Neural cell (in vitro differentiated cells): ENCODE data around the gene ZSCAN5A. TPM values are rescaled to one million over a fixed set of nuclear protein-coding genes. Genes with fewer than 3 reads are reported as not detected.

Experiments used
- H2AFZ ChIP-seq: fragments of 200-600, 300-800 bp; sonication (generic), shearing (Covaris generic); 2 replicates; pipeline ENCODE4 v1.6.0; 2014; ENCODE audit warnings: low read depth, mild to moderate bottlenecking, antibody characterized with exemption, low read length, moderate library complexity
- H3F3A ChIP-seq: fragments of 200-600 bp; shearing (Covaris generic); 2 replicates; pipeline ENCODE4 v1.6.1; 2016; ENCODE audit warnings: mild to moderate bottlenecking, moderate library complexity, mixed read lengths, antibody characterized with exemption, low read length; ENCODE audit not compliant: insufficient read depth, poor library complexity, severe bottlenecking
- H3K27ac ChIP-seq: fragments of 200-600, 300-800 bp; sonication (generic), shearing (Covaris generic); 2 replicates; pipeline ENCODE4 v1.5.1; 2014; ENCODE audit warnings: mild to moderate bottlenecking, low read length, moderate library complexity
- H3K27me3 ChIP-seq: fragments of 300-800, 200-600 bp; sonication (generic), shearing (Covaris generic); 2 replicates; pipeline ENCODE4 v1.6.0; 2014; ENCODE audit warnings: mild to moderate bottlenecking, low read depth, low read length, moderate library complexity; ENCODE audit not compliant: insufficient read depth
- H3K36me3 ChIP-seq: fragments of 300-800, 200-600 bp; sonication (generic), shearing (Covaris generic); 2 replicates; pipeline ENCODE4 v1.5.1; 2014; ENCODE audit warnings: mild to moderate bottlenecking, antibody characterized with exemption, low read length, moderate library complexity; ENCODE audit not compliant: insufficient read depth
- H3K4me2 ChIP-seq: fragments of 300-800, 200-600 bp; sonication (generic), shearing (Covaris generic); 2 replicates; pipeline ENCODE4 v1.6.0; 2014; ENCODE audit warnings: mild to moderate bottlenecking, low read length
- H3K4me3 ChIP-seq: fragments of 300-800, 200-600 bp; sonication (generic), shearing (Covaris generic); 2 replicates; pipeline ENCODE4 v1.5.1; 2014; ENCODE audit warnings: mild to moderate bottlenecking, low read length, moderate library complexity
- H3K79me2 ChIP-seq: fragments of 200-600 bp; shearing (Covaris generic); replicated peaks from 2 replicates; pipeline ENCODE4 v1.6.0; 2014; ENCODE audit warnings: mild to moderate bottlenecking, low read length, moderate library complexity; ENCODE audit not compliant: insufficient read depth
- H3K9ac ChIP-seq: fragments of 300-800, 200-600 bp; sonication (generic), shearing (Covaris generic); 2 replicates; pipeline ENCODE4 v1.6.1; 2016; ENCODE audit warnings: mild to moderate bottlenecking, low read length, mixed read lengths
- H3K9me2 ChIP-seq: fragments of 200-600 bp; shearing (Covaris generic); 2 replicates; pipeline ENCODE4 v1.6.1; 2016; ENCODE audit warnings: mild to moderate bottlenecking, low read length, mixed read lengths; ENCODE audit not compliant: insufficient read depth
- H3K9me3 ChIP-seq: fragments of 200-600, 300-800 bp; sonication (generic), shearing (Covaris generic); 2 replicates; pipeline ENCODE4 v1.6.1; 2016; ENCODE audit warnings: mild to moderate bottlenecking, mixed run types, low read length, moderate library complexity, mixed read lengths
- H4K20me1 ChIP-seq: fragments of 200-600 bp; shearing (Covaris generic); 2 replicates; pipeline ENCODE4 v1.6.1; 2016; ENCODE audit warnings: mild to moderate bottlenecking, mixed run types; ENCODE audit not compliant: insufficient read depth
- CTCF ChIP-seq: fragments of 450-650 bp; IDR thresholded peaks from 2 replicates; pipeline ENCODE4 v1.5.1; 2014; ENCODE audit warnings: antibody characterized with exemption, mild to moderate bottlenecking, moderate library complexity; ENCODE audit not compliant: poor library complexity, severe bottlenecking
- EP300 ChIP-seq: fragments of 450-650 bp; conservative IDR thresholded peaks from 2 replicates; pipeline ENCODE4 v1.6.1; 2014; ENCODE audit warnings: antibody characterized with exemption, mild to moderate bottlenecking, moderate library complexity; ENCODE audit not compliant: poor library complexity, severe bottlenecking
- EZH2 ChIP-seq: fragments of 200-600, 300-800 bp; shearing (Covaris generic), sonication (generic); IDR thresholded peaks from 2 replicates; pipeline ENCODE4 v1.6.1; 2014; ENCODE audit warnings: antibody characterized with exemption, low read length, borderline replicate concordance, mild to moderate bottlenecking; ENCODE audit not compliant: insufficient read depth, poor library complexity, severe bottlenecking
- MXI1 ChIP-seq: fragments of 450-650 bp; conservative IDR thresholded peaks from 2 replicates; pipeline ENCODE4 v1.6.1; 2014; ENCODE audit warnings: antibody characterized with exemption, mild to moderate bottlenecking; ENCODE audit not compliant: poor library complexity, severe bottlenecking
- POLR2AphosphoS5 ChIP-seq: IDR thresholded peaks from 2 replicates; pipeline ENCODE4 v1.6.1; 2012
- RAD21 ChIP-seq: fragments of 450-650 bp; conservative IDR thresholded peaks from 2 replicates; pipeline ENCODE4 v1.6.1; 2014; ENCODE audit warnings: antibody characterized with exemption, mild to moderate bottlenecking, moderate library complexity
- REST ChIP-seq: IDR thresholded peaks from 2 replicates; pipeline ENCODE4 v1.6.1; 2012; ENCODE audit warnings: borderline replicate concordance
- SMC3 ChIP-seq: fragments of 450-650 bp; conservative IDR thresholded peaks from 2 replicates; pipeline ENCODE4 v1.6.1; 2014; ENCODE audit warnings: antibody characterized with exemption, mild to moderate bottlenecking, moderate library complexity; ENCODE audit not compliant: poor library complexity
- TAF1 ChIP-seq: IDR thresholded peaks from 2 replicates; pipeline ENCODE4 v1.6.1; 2012; ENCODE audit warnings: low read depth
- polyA plus RNA-seq: library from polyadenylated mRNA; depleted of rRNA; stranded (reverse); fragments of >200 nt; gene quantifications from 2 replicates; pipeline ENCODE4 v1.2.3, GENCODE V29; 2014

Gene ZSCAN5A
- polyA plus RNA-seq, 1 donor from 2014 or later: 9.2 TPM

GRCh38 chr19:56297010-56297409 lies 17.6 kb downstream of the ZSCAN5A start:
- Histone ChIP-seq H3F3A (no peaks in the 10 kb centered on the region), H3K4me2 (no peak overlapping the region), H3K27ac (no peak overlapping the region), H3K4me3 (no peak overlapping the region), H3K79me2 (no peaks in the 10 kb centered on the region), H4K20me1 (no peaks in the 10 kb centered on the region), H2AFZ (no peak overlapping the region), H3K9ac (no peak overlapping the region), H3K36me3 (no peaks in the 10 kb centered on the region), H3K9me3 (no peaks in the 10 kb centered on the region), H3K9me2 (no peaks in the 10 kb centered on the region), H3K27me3 (no peaks in the 10 kb centered on the region)
- no peak for TF ChIP-seq REST
- no peak for TF ChIP-seq EZH2
- no peak for TF ChIP-seq CTCF
- no peak for TF ChIP-seq RAD21
- no peak for TF ChIP-seq TAF1
- no peak for TF ChIP-seq MXI1
- TF ChIP-seq SMC3: no peak
- no peak for TF ChIP-seq EP300
- no peak for TF ChIP-seq POLR2AphosphoS5

- no peak overlapping the region for H3K4me2 ChIP-seq
- no peak overlapping the region for H2AFZ ChIP-seq
- H3K9me3 ChIP-seq: no peaks in the 10 kb centered on the region
- TF ChIP-seq TAF1 (no peak), RAD21 (no peak)
- H3K36me3 ChIP-seq: no peaks in the 10 kb centered on the region
- no peak overlapping the region for H3K9ac ChIP-seq
- no peaks in the 10 kb centered on the region for H3F3A ChIP-seq
- H3K79me2 ChIP-seq: no peaks in the 10 kb centered on the region
- no peak overlapping the region for H3K27ac ChIP-seq
- no peaks in the 10 kb centered on the region for H3K9me2 ChIP-seq
- H4K20me1 ChIP-seq: no peaks in the 10 kb centered on the region
- H3K27me3 ChIP-seq: no peaks in the 10 kb centered on the region
- no peak overlapping the region for H3K4me3 ChIP-seq
Observed at GRCh38 chr19:56295531-56296455, 18.8 kb downstream of the ZSCAN5A start.
